ENCODE results near the gene TNNT3. TPM values are rescaled to one million over a fixed set of nuclear protein-coding genes. Genes with fewer than 3 reads are reported as not detected.

TNNT3 gene
- total RNA-seq, 1 donor from 2014 or later: 2.6 TPM

DNA sequence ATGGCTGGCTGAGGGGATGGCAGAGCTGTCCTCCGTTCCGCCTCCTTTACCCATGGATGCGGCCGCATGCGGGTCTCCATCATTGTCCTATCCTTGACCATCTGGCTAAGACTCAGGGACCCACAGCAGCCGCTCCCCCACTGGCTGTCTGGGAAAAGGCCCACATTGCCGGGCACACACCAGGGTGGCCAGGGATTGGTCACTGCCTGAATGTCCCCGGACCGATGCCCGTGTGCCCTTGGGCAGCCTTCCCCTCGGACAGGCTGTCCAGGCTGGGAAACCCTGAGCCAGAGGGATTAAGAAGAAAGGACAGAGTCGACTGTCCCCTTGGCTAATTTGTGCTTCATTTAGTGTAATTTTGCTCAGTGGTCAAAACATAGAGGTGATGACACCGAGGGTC, 55.7 kb downstream of the TNNT3 start:
- no peaks in the 10 kb centered on the region for H3K27me3 Mint-ChIP-seq (ENCODE audit: unreplicated experiment)
- DNase-seq (ENCODE audit: extremely low spot score, unreplicated experiment): no peak
- no peak overlapping the region for H3K4me3 Mint-ChIP-seq (ENCODE audit: unreplicated experiment)
- TF ChIP-seq, protein P1, sequence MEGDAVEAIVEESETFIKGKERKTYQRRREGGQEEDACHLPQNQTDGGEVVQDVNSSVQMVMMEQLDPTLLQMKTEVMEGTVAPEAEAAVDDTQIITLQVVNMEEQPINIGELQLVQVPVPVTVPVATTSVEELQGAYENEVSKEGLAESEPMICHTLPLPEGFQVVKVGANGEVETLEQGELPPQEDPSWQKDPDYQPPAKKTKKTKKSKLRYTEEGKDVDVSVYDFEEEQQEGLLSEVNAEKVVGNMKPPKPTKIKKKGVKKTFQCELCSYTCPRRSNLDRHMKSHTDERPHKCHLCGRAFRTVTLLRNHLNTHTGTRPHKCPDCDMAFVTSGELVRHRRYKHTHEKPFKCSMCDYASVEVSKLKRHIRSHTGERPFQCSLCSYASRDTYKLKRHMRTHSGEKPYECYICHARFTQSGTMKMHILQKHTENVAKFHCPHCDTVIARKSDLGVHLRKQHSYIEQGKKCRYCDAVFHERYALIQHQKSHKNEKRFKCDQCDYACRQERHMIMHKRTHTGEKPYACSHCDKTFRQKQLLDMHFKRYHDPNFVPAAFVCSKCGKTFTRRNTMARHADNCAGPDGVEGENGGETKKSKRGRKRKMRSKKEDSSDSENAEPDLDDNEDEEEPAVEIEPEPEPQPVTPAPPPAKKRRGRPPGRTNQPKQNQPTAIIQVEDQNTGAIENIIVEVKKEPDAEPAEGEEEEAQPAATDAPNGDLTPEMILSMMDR (IDR thresholded peaks at IDR 0.05): no peak
- H3K36me3 Mint-ChIP-seq (ENCODE audit: unreplicated experiment): no peaks in the 10 kb centered on the region
- no peak overlapping the region for H3K27ac Mint-ChIP-seq (ENCODE audit: unreplicated experiment)
- no peaks in the 10 kb centered on the region for H3K4me1 Mint-ChIP-seq (ENCODE audit: unreplicated experiment)
- no peaks in the 10 kb centered on the region for H3K9me3 Mint-ChIP-seq (ENCODE audit: unreplicated experiment)

DNA sequence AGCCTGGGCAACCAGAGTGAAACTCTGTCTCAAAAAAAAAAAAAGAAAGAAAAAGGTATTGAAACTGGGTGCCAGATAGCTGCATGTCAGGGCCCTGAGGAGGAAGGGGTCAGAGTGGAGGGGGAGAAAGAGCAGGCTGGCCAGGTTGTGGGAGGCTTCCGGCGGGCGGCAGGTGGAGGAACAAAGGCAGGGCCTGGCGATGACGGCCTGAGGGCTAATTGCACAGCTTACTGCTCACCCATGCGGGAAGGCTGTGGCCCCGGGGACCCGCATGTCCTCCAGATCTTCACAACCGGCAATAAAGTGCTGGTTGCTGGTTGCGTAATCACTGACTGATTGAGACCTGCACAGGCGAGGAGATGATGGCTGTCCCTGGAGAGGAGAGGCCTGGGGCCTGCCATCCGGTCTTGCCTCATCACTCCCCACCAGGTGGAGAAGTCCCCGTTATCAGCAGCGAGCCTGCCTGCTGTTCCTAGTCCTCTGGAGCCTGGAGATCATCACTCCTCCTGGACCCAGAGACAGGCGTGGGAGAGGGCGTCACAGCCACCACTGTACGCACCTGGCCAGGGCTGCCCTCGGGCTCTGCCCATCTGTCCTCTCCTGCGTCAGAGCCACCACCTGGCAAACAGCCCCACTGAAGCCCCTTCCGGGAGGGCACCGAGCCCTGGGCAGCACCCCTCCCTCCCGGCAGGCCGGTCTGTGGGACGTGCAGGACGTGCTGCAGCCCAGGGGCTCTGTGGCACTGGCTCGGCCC, 59.4 kb downstream of the TNNT3 start:
- no peak overlapping the region for H3K4me3 Mint-ChIP-seq (ENCODE audit: unreplicated experiment)
- no peaks in the 10 kb centered on the region for H3K36me3 Mint-ChIP-seq (ENCODE audit: unreplicated experiment)
- no peaks in the 10 kb centered on the region for H3K27me3 Mint-ChIP-seq (ENCODE audit: unreplicated experiment)
- no peaks in the 10 kb centered on the region for H3K4me1 Mint-ChIP-seq (ENCODE audit: unreplicated experiment)
- DNase-seq (ENCODE audit: extremely low spot score, unreplicated experiment): no peak
- TF ChIP-seq, protein P1 (IDR thresholded peaks at IDR 0.05): no peak
- H3K9me3 Mint-ChIP-seq (ENCODE audit: unreplicated experiment): no peaks in the 10 kb centered on the region
- no peak overlapping the region for H3K27ac Mint-ChIP-seq (ENCODE audit: unreplicated experiment)

DNA sequence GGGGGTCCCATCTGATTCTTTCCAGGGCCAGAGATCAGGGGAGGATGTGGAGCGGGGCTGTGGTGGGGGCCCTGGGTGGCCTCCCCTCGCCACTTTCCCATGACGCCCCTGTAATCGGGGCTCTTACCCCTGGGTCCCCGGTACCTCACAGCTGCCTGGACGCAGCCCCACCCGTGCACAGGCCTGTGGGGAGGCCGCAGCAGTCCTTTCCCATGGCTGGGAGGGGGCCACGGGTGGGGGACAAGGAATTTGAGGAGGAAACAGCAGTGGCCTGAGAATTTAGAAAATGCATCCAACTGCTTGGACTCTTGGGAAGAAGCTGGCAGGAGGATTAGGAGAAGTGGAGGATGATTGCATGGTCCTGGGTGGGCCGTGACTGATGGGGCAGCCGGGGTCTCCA, 60.1 kb downstream of the TNNT3 start:
- Mint-ChIP-seq H3K4me3 (ENCODE audit: unreplicated experiment) (no peak overlapping the region), H3K9me3 (ENCODE audit: unreplicated experiment) (no peaks in the 10 kb centered on the region), H3K36me3 (ENCODE audit: unreplicated experiment) (no peaks in the 10 kb centered on the region), H3K27ac (ENCODE audit: unreplicated experiment) (no peak overlapping the region), H3K4me1 (ENCODE audit: unreplicated experiment) (no peaks in the 10 kb centered on the region), H3K27me3 (ENCODE audit: unreplicated experiment) (no peaks in the 10 kb centered on the region)
- TF ChIP-seq, protein P1 (IDR thresholded peaks at IDR 0.05): no peak
- DNase-seq (ENCODE audit: extremely low spot score, unreplicated experiment): no peak

DNA sequence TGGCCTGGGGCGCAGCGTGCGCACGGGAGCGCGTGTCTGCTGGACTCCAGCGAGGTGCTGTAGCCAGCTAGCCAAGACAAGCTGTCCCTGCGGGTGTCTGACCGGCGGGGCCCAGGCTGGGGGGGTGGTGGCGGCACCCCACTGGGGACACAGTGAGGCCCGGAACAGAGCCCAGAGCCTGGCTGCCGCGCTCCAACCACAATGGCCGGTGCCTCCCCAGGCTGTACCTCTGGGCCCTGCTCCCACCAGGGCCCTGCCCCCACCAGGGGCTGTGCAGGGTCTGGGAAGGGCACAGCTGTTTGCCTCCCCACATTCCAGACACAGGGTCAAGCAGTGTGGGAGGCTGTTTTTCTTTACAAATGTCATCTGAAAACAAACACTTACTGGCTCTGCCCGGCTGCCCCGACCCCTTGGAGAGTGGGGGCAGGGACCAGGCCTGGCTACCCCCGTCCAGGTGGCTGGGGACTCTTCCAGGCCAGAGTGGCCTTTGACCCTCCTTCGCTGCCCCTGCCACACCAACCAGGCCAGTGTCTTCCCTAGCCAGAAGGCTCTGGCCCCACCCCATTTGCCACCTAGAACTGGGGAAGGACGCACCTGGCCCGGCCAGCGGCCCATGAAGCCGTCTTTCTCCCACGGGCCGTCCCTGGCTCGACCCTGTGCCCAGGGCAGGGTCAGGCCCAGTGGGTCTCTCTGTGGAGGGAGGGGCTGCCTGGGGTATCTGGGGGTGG, 63.5 kb downstream of the TNNT3 start:
- H3K36me3 Mint-ChIP-seq (ENCODE audit: unreplicated experiment): no peaks in the 10 kb centered on the region
- H3K27ac Mint-ChIP-seq (ENCODE audit: unreplicated experiment): no peak overlapping the region
- H3K4me1 Mint-ChIP-seq (ENCODE audit: unreplicated experiment): no peaks in the 10 kb centered on the region
- no peak overlapping the region for H3K4me3 Mint-ChIP-seq (ENCODE audit: unreplicated experiment)
- no peak for DNase-seq (ENCODE audit: extremely low spot score, unreplicated experiment)
- H3K9me3 Mint-ChIP-seq (ENCODE audit: unreplicated experiment): no peaks in the 10 kb centered on the region
- TF ChIP-seq, protein P1 (IDR thresholded peaks at IDR 0.05): no peak
- H3K27me3 Mint-ChIP-seq (ENCODE audit: unreplicated experiment): no peaks in the 10 kb centered on the region

DNA sequence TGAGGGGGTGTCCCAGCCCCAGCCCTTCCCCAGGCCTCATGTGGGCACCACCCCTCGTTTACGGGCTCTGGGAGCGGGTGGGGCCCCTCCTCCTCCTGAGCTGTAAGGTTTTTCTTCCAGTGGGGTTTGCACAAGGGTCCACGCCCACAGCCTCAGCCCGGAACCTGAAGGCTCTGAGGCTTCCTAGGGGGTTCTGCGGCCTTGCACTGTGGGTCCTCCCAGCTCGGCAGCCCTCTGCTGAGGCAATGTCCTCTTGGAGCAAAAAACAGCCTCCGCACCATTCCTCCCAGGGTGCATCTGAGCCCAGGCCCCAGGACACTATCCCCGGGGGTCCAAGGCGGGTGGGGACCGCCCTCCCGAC, 64.1 kb downstream of the TNNT3 start:
- TF ChIP-seq, protein P1 (IDR thresholded peaks at IDR 0.05): no peak
- H3K27ac Mint-ChIP-seq (ENCODE audit: unreplicated experiment): no peak overlapping the region
- H3K36me3 Mint-ChIP-seq (ENCODE audit: unreplicated experiment): no peaks in the 10 kb centered on the region
- no peaks in the 10 kb centered on the region for H3K4me1 Mint-ChIP-seq (ENCODE audit: unreplicated experiment)
- no peaks in the 10 kb centered on the region for H3K27me3 Mint-ChIP-seq (ENCODE audit: unreplicated experiment)
- no peak overlapping the region for H3K4me3 Mint-ChIP-seq (ENCODE audit: unreplicated experiment)
- no peak for DNase-seq (ENCODE audit: extremely low spot score, unreplicated experiment)
- H3K9me3 Mint-ChIP-seq (ENCODE audit: unreplicated experiment): no peaks in the 10 kb centered on the region
